Measurements from ENCODE around the gene ZBTB20.

Gene ZBTB20

GRCh38 chr3:114942773-114943172, 204.3 kb downstream of the ZBTB20 start:
- Histone ChIP-seq H2AFZ (ENCODE audit: low read length) (no peak overlapping the region), H3K79me2 (ENCODE audit: low read length) (no peaks in the 10 kb centered on the region), H3K27ac (ENCODE audit: low read length) (no peak overlapping the region), H3K9me3 (replicated peaks; ENCODE audit: insufficient read depth, low read length) (no peaks in the 10 kb centered on the region), H3K27me3 (replicated peaks; ENCODE audit: insufficient read depth, low read length) (no peaks in the 10 kb centered on the region), H4K20me1 (ENCODE audit: insufficient read depth, low read length) (no peaks in the 10 kb centered on the region), H3K4me1 (ENCODE audit: low read length) (no peaks in the 10 kb centered on the region), H3K9me2 (replicated peaks; ENCODE audit: insufficient read depth, low read length) (no peaks in the 10 kb centered on the region; the same call in 1 of the 2 replicates), H3K36me3 (replicated peaks; ENCODE audit: insufficient read depth, low read length) (no peaks in the 10 kb centered on the region), H3K9ac (ENCODE audit: low read length) (no peak overlapping the region), H3K4me2 (ENCODE audit: low read depth, low read length) (no peak overlapping the region), H3K4me3 (ENCODE audit: low read length) (no peak overlapping the region), H3F3A (ENCODE audit: insufficient read depth, low read length) (no peaks in the 10 kb centered on the region)
- no peak for DNase-seq
- TF ChIP-seq EZH2phosphoT487 (IDR thresholded peaks at IDR 0.05; ENCODE audit: low read length) (no peak), EZH2 (optimal IDR thresholded peaks at IDR 0.05; ENCODE audit: low read depth, low read length) (no peak)
- TF ChIP-seq, protein P1, sequence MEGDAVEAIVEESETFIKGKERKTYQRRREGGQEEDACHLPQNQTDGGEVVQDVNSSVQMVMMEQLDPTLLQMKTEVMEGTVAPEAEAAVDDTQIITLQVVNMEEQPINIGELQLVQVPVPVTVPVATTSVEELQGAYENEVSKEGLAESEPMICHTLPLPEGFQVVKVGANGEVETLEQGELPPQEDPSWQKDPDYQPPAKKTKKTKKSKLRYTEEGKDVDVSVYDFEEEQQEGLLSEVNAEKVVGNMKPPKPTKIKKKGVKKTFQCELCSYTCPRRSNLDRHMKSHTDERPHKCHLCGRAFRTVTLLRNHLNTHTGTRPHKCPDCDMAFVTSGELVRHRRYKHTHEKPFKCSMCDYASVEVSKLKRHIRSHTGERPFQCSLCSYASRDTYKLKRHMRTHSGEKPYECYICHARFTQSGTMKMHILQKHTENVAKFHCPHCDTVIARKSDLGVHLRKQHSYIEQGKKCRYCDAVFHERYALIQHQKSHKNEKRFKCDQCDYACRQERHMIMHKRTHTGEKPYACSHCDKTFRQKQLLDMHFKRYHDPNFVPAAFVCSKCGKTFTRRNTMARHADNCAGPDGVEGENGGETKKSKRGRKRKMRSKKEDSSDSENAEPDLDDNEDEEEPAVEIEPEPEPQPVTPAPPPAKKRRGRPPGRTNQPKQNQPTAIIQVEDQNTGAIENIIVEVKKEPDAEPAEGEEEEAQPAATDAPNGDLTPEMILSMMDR (IDR thresholded peaks at IDR 0.05; ENCODE audit: low read length) = no peak

DNA sequence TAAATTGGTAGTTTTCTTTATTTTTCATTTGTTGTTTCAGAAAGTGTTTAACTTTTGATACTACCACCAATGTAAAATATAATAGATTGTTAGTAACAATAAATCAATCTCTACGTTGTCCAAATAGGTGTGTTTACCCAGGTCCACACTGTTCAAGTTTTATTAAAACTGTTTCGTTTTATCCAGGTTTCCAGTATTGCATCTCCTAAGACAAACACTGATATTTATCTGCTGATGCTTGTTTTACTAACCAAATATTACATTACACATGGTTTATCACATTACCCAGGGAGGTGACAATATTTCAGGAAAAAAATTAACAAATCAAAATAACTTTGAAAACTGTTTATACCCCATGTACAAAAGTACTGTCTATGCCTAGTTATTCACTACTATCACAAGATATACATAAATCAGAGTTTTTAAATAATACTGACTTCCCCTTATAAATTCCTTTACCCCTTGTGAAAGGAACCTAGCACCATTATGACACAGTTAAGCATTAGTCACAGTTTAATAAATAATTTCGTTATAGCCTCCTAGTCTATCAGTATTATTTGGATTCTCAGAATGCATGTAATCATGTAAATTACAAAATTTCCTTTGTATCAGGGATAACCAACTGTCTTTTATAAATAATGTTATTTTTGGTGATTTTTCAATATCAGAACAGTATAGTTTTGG, 205.3 kb downstream of the ZBTB20 start:
- H3F3A ChIP-seq (ENCODE audit: insufficient read depth, low read length) = no peaks in the 10 kb centered on the region

GRCh38 chr3:114939920-114940319, 207.2 kb downstream of the ZBTB20 start:
- H3K4me3 ChIP-seq (ENCODE audit: low read length) = no peak overlapping the region
- H3K27ac ChIP-seq (ENCODE audit: low read length) = no peak overlapping the region
- no peak overlapping the region for H3K4me2 ChIP-seq (ENCODE audit: low read depth, low read length)
- no peaks in the 10 kb centered on the region for H3K36me3 ChIP-seq (replicated peaks; ENCODE audit: insufficient read depth, low read length)
- no peaks in the 10 kb centered on the region; the same call in 1 of the 2 replicates for H3K9me2 ChIP-seq (replicated peaks; ENCODE audit: insufficient read depth, low read length)
- no peak overlapping the region for H2AFZ ChIP-seq (ENCODE audit: low read length)
- no peaks in the 10 kb centered on the region for H4K20me1 ChIP-seq (ENCODE audit: insufficient read depth, low read length)
- H3K9me3 ChIP-seq (replicated peaks; ENCODE audit: insufficient read depth, low read length) = no peaks in the 10 kb centered on the region
- no peaks in the 10 kb centered on the region for H3K79me2 ChIP-seq (ENCODE audit: low read length)
- H3F3A ChIP-seq (ENCODE audit: insufficient read depth, low read length) = no peaks in the 10 kb centered on the region
- DNase-seq = no peak
- no peaks in the 10 kb centered on the region for H3K4me1 ChIP-seq (ENCODE audit: low read length)
- H3K27me3 ChIP-seq (replicated peaks; ENCODE audit: insufficient read depth, low read length) = no peaks in the 10 kb centered on the region
- TF ChIP-seq EZH2 (optimal IDR thresholded peaks at IDR 0.05; ENCODE audit: low read depth, low read length) (no peak), EZH2phosphoT487 (IDR thresholded peaks at IDR 0.05; ENCODE audit: low read length) (no peak)
- TF ChIP-seq, protein P1 (IDR thresholded peaks at IDR 0.05; ENCODE audit: low read length) = no peak
- no peak overlapping the region for H3K9ac ChIP-seq (ENCODE audit: low read length)

More for the DNA sequence above, 205.3 kb downstream of the ZBTB20 start:
- Histone ChIP-seq H3K4me3 (ENCODE audit: low read length) (no peak overlapping the region), H3K27me3 (replicated peaks; ENCODE audit: insufficient read depth, low read length) (no peaks in the 10 kb centered on the region), H3K9ac (ENCODE audit: low read length) (no peak overlapping the region), H3K9me3 (replicated peaks; ENCODE audit: insufficient read depth, low read length) (no peaks in the 10 kb centered on the region), H3K4me1 (ENCODE audit: low read length) (no peaks in the 10 kb centered on the region), H3K79me2 (ENCODE audit: low read length) (no peaks in the 10 kb centered on the region), H3K27ac (ENCODE audit: low read length) (no peak overlapping the region), H3K36me3 (replicated peaks; ENCODE audit: insufficient read depth, low read length) (no peaks in the 10 kb centered on the region), H2AFZ (ENCODE audit: low read length) (no peak overlapping the region), H3K9me2 (replicated peaks; ENCODE audit: insufficient read depth, low read length) (no peaks in the 10 kb centered on the region; the same call in 1 of the 2 replicates), H3K4me2 (ENCODE audit: low read depth, low read length) (no peak overlapping the region), H4K20me1 (ENCODE audit: insufficient read depth, low read length) (no peaks in the 10 kb centered on the region)
- DNase-seq = no peak
- no peak for TF ChIP-seq EZH2 (optimal IDR thresholded peaks at IDR 0.05; ENCODE audit: low read depth, low read length)

GRCh38 chr3:114933407-114933806, 213.7 kb downstream of the ZBTB20 start:
- TF ChIP-seq, protein P1 (IDR thresholded peaks at IDR 0.05; ENCODE audit: low read length) = no peak
- Histone ChIP-seq H3F3A (ENCODE audit: insufficient read depth, low read length) (no peaks in the 10 kb centered on the region), H3K4me3 (ENCODE audit: low read length) (no peak overlapping the region), H4K20me1 (ENCODE audit: insufficient read depth, low read length) (no peaks in the 10 kb centered on the region), H3K9me3 (replicated peaks; ENCODE audit: insufficient read depth, low read length) (no peaks in the 10 kb centered on the region), H3K36me3 (replicated peaks; ENCODE audit: insufficient read depth, low read length) (no peaks in the 10 kb centered on the region), H2AFZ (ENCODE audit: low read length) (no peak overlapping the region), H3K9ac (ENCODE audit: low read length) (no peak overlapping the region), H3K79me2 (ENCODE audit: low read length) (no peaks in the 10 kb centered on the region), H3K27ac (ENCODE audit: low read length) (no peak overlapping the region), H3K4me2 (ENCODE audit: low read depth, low read length) (no peak overlapping the region), H3K4me1 (ENCODE audit: low read length) (no peaks in the 10 kb centered on the region), H3K9me2 (replicated peaks; ENCODE audit: insufficient read depth, low read length) (no peaks in the 10 kb centered on the region), H3K27me3 (replicated peaks; ENCODE audit: insufficient read depth, low read length) (no peaks in the 10 kb centered on the region)
- no peak for DNase-seq

All from MM.1S (cell line).